ENCODE data around the gene HENMT1. TPM values are rescaled to one million over a fixed set of nuclear protein-coding genes. Genes with fewer than 3 reads are reported as not detected.

Gene HENMT1
- total RNA-seq, 1 donor from 2014 or later, result 6.9 TPM

DNA sequence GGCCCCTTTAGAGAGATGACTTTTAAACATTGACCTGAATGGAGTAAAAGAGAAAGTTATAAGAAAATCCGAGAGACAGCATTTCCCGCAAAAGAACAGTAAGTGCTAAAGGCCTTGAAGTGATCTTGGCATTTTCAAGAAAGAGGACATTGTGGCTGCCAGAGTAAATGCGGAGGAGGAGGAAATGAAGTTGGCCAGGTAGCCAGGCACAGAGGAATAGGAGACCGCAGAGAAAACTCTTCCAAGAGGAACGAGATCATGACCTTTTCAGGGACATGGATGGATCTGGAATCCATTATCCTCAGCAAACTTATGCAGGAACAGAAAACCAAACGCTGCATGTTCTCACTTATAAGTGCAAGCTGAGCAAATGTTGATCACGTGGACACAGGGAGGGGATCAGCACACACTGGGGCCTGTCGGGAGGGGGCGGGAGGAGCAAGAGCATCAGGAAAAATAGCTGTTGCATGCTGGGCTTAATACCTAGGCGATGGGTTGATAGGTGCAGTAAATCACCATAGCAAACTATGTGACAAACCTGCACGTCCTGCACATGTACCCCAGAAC lies 51.3 kb downstream of the HENMT1 start:
- H3K4me1 Mint-ChIP-seq (ENCODE audit: unreplicated experiment), result peaks cover 14% of the 10 kb centered on the region
- H3K4me3 Mint-ChIP-seq, result peak overlapping the region; percentile 17

GRCh38 chr1:108606478-108606877 lies 54.4 kb downstream of the HENMT1 start:
- no peak for DNase-seq (ENCODE audit: extremely low spot score, unreplicated experiment)
- Mint-ChIP-seq H3K27ac (no peak overlapping the region), H3K36me3 (peaks cover 3% of the 10 kb centered on the region), H3K27me3 (no peaks in the 10 kb centered on the region), H3K4me1 (ENCODE audit: unreplicated experiment) (peaks cover 14% of the 10 kb centered on the region), H3K4me3 (no peak overlapping the region), H3K9me3 (no peaks in the 10 kb centered on the region)
- TF ChIP-seq CTCF (conservative IDR thresholded peaks at IDR 0.05), result no peak

More for the DNA sequence above, 51.3 kb downstream of the HENMT1 start:
- DNase-seq (ENCODE audit: extremely low spot score, unreplicated experiment), result no peak
- no peak for TF ChIP-seq CTCF (conservative IDR thresholded peaks at IDR 0.05)
- H3K36me3 Mint-ChIP-seq, result peaks cover 3% of the 10 kb centered on the region
- H3K27me3 Mint-ChIP-seq, result no peaks in the 10 kb centered on the region
- no peaks in the 10 kb centered on the region for H3K9me3 Mint-ChIP-seq
- H3K27ac Mint-ChIP-seq, result peak overlapping the region; percentile 10

DNA sequence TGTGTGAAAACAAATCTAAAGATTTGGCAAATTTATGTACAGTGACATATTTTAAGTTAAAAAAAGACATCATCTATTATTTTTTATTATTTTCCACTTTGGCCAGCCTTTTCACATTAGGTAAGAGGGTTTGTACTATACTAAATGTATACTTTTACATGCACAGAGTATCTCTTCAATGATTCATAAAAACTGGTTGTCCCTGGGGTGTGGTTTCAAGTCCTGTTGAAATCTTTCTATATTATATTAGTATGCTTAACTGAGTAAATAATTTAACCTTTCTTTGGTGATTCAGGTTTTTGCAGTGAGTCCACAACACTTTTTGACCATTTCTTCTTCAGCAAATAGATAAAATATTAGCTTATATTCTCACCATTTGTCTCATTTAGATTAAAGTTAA lies 55.3 kb downstream of the HENMT1 start:
- no peak overlapping the region for H3K4me3 Mint-ChIP-seq
- peaks cover 14% of the 10 kb centered on the region for H3K4me1 Mint-ChIP-seq (ENCODE audit: unreplicated experiment)
- H3K9me3 Mint-ChIP-seq, result no peaks in the 10 kb centered on the region
- no peak for DNase-seq (ENCODE audit: extremely low spot score, unreplicated experiment)
- no peak for TF ChIP-seq CTCF (conservative IDR thresholded peaks at IDR 0.05)
- H3K36me3 Mint-ChIP-seq, result peaks cover 3% of the 10 kb centered on the region
- no peaks in the 10 kb centered on the region for H3K27me3 Mint-ChIP-seq
- H3K27ac Mint-ChIP-seq, result no peak overlapping the region

GRCh38 chr1:108601708-108602410 lies 59.0 kb downstream of the HENMT1 start:
- DNase-seq (ENCODE audit: extremely low spot score, unreplicated experiment), result no peak
- no peaks in the 10 kb centered on the region for H3K9me3 Mint-ChIP-seq
- no peaks in the 10 kb centered on the region for H3K36me3 Mint-ChIP-seq
- H3K27me3 Mint-ChIP-seq, result no peaks in the 10 kb centered on the region
- no peak overlapping the region for H3K4me3 Mint-ChIP-seq
- H3K4me1 Mint-ChIP-seq (ENCODE audit: unreplicated experiment), result peaks cover 4% of the 10 kb centered on the region
- no peak overlapping the region for H3K27ac Mint-ChIP-seq
- TF ChIP-seq CTCF (conservative IDR thresholded peaks at IDR 0.05), result no peak

GRCh38 chr1:108600504-108600903 lies 60.4 kb downstream of the HENMT1 start:
- no peak for DNase-seq (ENCODE audit: extremely low spot score, unreplicated experiment)
- no peak for TF ChIP-seq CTCF (conservative IDR thresholded peaks at IDR 0.05)
- Mint-ChIP-seq H3K4me3 (no peak overlapping the region), H3K4me1 (ENCODE audit: unreplicated experiment) (peaks cover 8% of the 10 kb centered on the region), H3K9me3 (no peaks in the 10 kb centered on the region), H3K36me3 (no peaks in the 10 kb centered on the region), H3K27ac (no peak overlapping the region), H3K27me3 (no peaks in the 10 kb centered on the region)

Data from type B pancreatic cell (in vitro differentiated cells).